Hindlimb muscle (tissue), 1 donor: Measurements from ENCODE around the gene ORAI2. TPM values are rescaled to one million over a fixed set of nuclear protein-coding genes. Genes with fewer than 3 reads are reported as not detected.

Experiments
- DNase-seq: peaks from one replicate; pipeline ENCODE4 v3.0.0-alpha.2; 2013
- polyA plus RNA-seq: library from polyadenylated mRNA; unstranded; fragments of 120-200 nt; gene quantifications from one replicate; pipeline ENCODE4 v1.2.1, GENCODE V29; 2013; ENCODE audit not compliant: insufficient read length

The ORAI2 gene
- polyA plus RNA-seq, 1 donor, result 10.0 TPM

GRCh38 chr7:102415685-102416225, 17.6 kb upstream of the ORAI2 start:
- no peak for DNase-seq

GRCh38 chr7:102416406-102416805, 17.0 kb upstream of the ORAI2 start:
- no peak for DNase-seq

GRCh38 chr7:102417105-102417504, 16.3 kb upstream of the ORAI2 start:
- DNase-seq, result no peak

GRCh38 chr7:102418592-102418991, 14.8 kb upstream of the ORAI2 start:
- DNase-seq, result no peak

GRCh38 chr7:102421706-102422240, 11.6 kb upstream of the ORAI2 start:
- DNase-seq, result no peak

GRCh38 chr7:102424129-102424551, 9.2 kb upstream of the ORAI2 start:
- no peak for DNase-seq

- no peak for DNase-seq
These were observed 8.6 kb upstream of the ORAI2 start for GRCh38 chr7:102424787-102425218.

GRCh38 chr7:102425639-102426267, 7.6 kb upstream of the ORAI2 start:
- DNase-seq, result no peak

- no peak for DNase-seq
These were observed 6.9 kb upstream of the ORAI2 start for GRCh38 chr7:102426268-102427018.

GRCh38 chr7:102427019-102427405, 6.4 kb upstream of the ORAI2 start:
- no peak for DNase-seq

- DNase-seq, result no peak
These were observed 4.1 kb upstream of the ORAI2 start for GRCh38 chr7:102429141-102429899.

GRCh38 chr7:102431617-102432298, 1.6 kb upstream of the ORAI2 start:
- DNase-seq, result peak; percentile 49

- DNase-seq, result no peak
These were observed 745 bp upstream of the ORAI2 start for GRCh38 chr7:102432442-102433218.

GRCh38 chr7:102434039-102434486, 688 bp downstream of the ORAI2 start:
- no peak for DNase-seq

- DNase-seq, result no peak
These were observed 2.7 kb downstream of the ORAI2 start for GRCh38 chr7:102436118-102436517.

- DNase-seq, result no peak
These were observed 6.8 kb downstream of the ORAI2 start for GRCh38 chr7:102439963-102440795.

GRCh38 chr7:102444961-102445673, 11.7 kb downstream of the ORAI2 start:
- no peak for DNase-seq

- no peak for DNase-seq
These were observed 12.3 kb downstream of the ORAI2 start for GRCh38 chr7:102445674-102446071.

- DNase-seq, result no peak
These were observed 13.2 kb downstream of the ORAI2 start for GRCh38 chr7:102446387-102447156.
